ENCODE measurements around the gene GNAZ.

Gene GNAZ

GRCh38 chr22:23079240-23079768 lies 9.0 kb downstream of the GNAZ start:
- no peak for DNase-seq

- no peak for DNase-seq
Observed at GRCh38 chr22:23079814-23080521, 9.6 kb downstream of the GNAZ start.

- no peak for DNase-seq
Observed at GRCh38 chr22:23080613-23081290, 10.4 kb downstream of the GNAZ start.

- DNase-seq, result no peak
Observed at GRCh38 chr22:23082534-23083314, 12.4 kb downstream of the GNAZ start.

- DNase-seq, result no peak
Observed at GRCh38 chr22:23083315-23084021, 13.1 kb downstream of the GNAZ start.

- DNase-seq, result no peak
Observed at GRCh38 chr22:23084453-23085350, 14.4 kb downstream of the GNAZ start.

- DNase-seq, result no peak
Observed at GRCh38 chr22:23085351-23085671, 15.0 kb downstream of the GNAZ start.

- no peak for DNase-seq
Observed at GRCh38 chr22:23085785-23086184, 15.5 kb downstream of the GNAZ start.

- no peak for DNase-seq
Observed at GRCh38 chr22:23086263-23086662, 15.9 kb downstream of the GNAZ start.

GRCh38 chr22:23086787-23087186 lies 16.5 kb downstream of the GNAZ start:
- DNase-seq, result no peak

- DNase-seq, result peak; percentile 38
Observed at GRCh38 chr22:23088199-23088604, 17.9 kb downstream of the GNAZ start.

GRCh38 chr22:23089010-23089409 lies 18.7 kb downstream of the GNAZ start:
- no peak for DNase-seq

GRCh38 chr22:23089633-23090456 lies 19.5 kb downstream of the GNAZ start:
- no peak for DNase-seq

GRCh38 chr22:23090457-23090835 lies 20.1 kb downstream of the GNAZ start:
- no peak for DNase-seq

- no peak for DNase-seq
Observed at GRCh38 chr22:23091760-23092159, 21.4 kb downstream of the GNAZ start.

- no peak for DNase-seq
Observed at GRCh38 chr22:23092217-23092955, 22.1 kb downstream of the GNAZ start.

- no peak for DNase-seq
Observed at GRCh38 chr22:23093051-23093788, 22.9 kb downstream of the GNAZ start.

- DNase-seq, result no peak
Observed at GRCh38 chr22:23094260-23094659, 23.9 kb downstream of the GNAZ start.

All from stimulated activated CD8-positive, alpha-beta memory T cell treated with anti-CD3 and anti-CD28 coated beads, Interleukin-4, amount 100 ng/mL, for 48 hours (primary cell).